Mammary epithelial cell (primary cell): ENCODE data around the gene GRAMD2A.

Experiments
- EZH2 ChIP-seq: IDR thresholded peaks from 2 replicates; pipeline ENCODE4 v1.6.1; 2012; ENCODE audit warnings: low read length, inconsistent platforms, borderline replicate concordance
- TF ChIP-seq, protein P1 (sequence below), 2 donors: IDR thresholded peaks in 1 of 2; conservative IDR thresholded peaks in 1 of 2; 2 replicates each; pipeline ENCODE4 v1.5.1; 2011 to 2012; ENCODE audit warnings: inconsistent platforms in 2 of 2, low read length in 2 of 2, mild to moderate bottlenecking in 2 of 2, control low read depth in 1 of 2, low read depth in 1 of 2; ENCODE audit not compliant: insufficient read depth in 1 of 2; ENCODE audit errors: extremely low read depth in 1 of 2

- TF ChIP-seq EZH2, result no peak
- TF ChIP-seq, protein P1, sequence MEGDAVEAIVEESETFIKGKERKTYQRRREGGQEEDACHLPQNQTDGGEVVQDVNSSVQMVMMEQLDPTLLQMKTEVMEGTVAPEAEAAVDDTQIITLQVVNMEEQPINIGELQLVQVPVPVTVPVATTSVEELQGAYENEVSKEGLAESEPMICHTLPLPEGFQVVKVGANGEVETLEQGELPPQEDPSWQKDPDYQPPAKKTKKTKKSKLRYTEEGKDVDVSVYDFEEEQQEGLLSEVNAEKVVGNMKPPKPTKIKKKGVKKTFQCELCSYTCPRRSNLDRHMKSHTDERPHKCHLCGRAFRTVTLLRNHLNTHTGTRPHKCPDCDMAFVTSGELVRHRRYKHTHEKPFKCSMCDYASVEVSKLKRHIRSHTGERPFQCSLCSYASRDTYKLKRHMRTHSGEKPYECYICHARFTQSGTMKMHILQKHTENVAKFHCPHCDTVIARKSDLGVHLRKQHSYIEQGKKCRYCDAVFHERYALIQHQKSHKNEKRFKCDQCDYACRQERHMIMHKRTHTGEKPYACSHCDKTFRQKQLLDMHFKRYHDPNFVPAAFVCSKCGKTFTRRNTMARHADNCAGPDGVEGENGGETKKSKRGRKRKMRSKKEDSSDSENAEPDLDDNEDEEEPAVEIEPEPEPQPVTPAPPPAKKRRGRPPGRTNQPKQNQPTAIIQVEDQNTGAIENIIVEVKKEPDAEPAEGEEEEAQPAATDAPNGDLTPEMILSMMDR (conservative IDR thresholded peaks at IDR 0.05 in 1 of 2, IDR thresholded peaks at IDR 0.05 in 1 of 2; ENCODE audit: extremely low read depth in 1 of 2, insufficient read depth in 1 of 2, low read depth in 1 of 2, low read length in 2 of 2), result no peak
These were observed 18.5 kb upstream of the GRAMD2A start for GRCh38 chr15:72216079-72216478.
